ENCODE data around the gene ZNF177. TPM values are rescaled to one million over a fixed set of nuclear protein-coding genes. Genes with fewer than 3 reads are reported as not detected.

Gene ZNF177
- total and polyA plus RNA-seq, 4 donors = 0.32 to 0.67 (median 0.46) TPM

- WGBS = 96% methylated on average over 2 of the region's 2 CpGs
- H3K27me3 ChIP-seq (ENCODE audit: control insufficient read depth in 4 of 4, insufficient read depth in 4 of 4, low read length in 3 of 4) = no peaks in the 10 kb centered on the region
- H3K9ac ChIP-seq (ENCODE audit: low read depth in 1 of 2, low read length in 2 of 2) = no peak overlapping the region
- H3K4me3 ChIP-seq (ENCODE audit: low read depth in 1 of 3, low read length in 3 of 3) = peak overlapping the region in 2 of 3 donors; percentile 15 to 50
- DNase-seq (ENCODE audit: low spot score) = no peak
- H3K36me3 ChIP-seq (ENCODE audit: control insufficient read depth in 4 of 4, insufficient read depth in 3 of 4, low read depth in 1 of 4, low read length in 3 of 4) = peaks cover 6 to 43% (median 40%) of the 10 kb centered on the region in 4 donors
- no peak for TF ChIP-seq JUND (IDR thresholded peaks at IDR 0.05)
- TF ChIP-seq FOXA2 (IDR thresholded peaks at IDR 0.05) = no peak
- no peak for TF ChIP-seq REST (IDR thresholded peaks at IDR 0.05)
- TF ChIP-seq EGR1 (IDR thresholded peaks at IDR 0.05; ENCODE audit: low read depth in 2 of 2) = no peak
- no peak for TF ChIP-seq NR2F2 (IDR thresholded peaks at IDR 0.05)
- no peak for TF ChIP-seq MAX (IDR thresholded peaks at IDR 0.05)
- TF ChIP-seq HNF4A (conservative IDR thresholded peaks at IDR 0.05) = no peak
- TF ChIP-seq RAD21 (IDR thresholded peaks at IDR 0.05) = no peak
- TF ChIP-seq FOXA1 (IDR thresholded peaks at IDR 0.05) = no peak
- no peak for TF ChIP-seq HNF4G (IDR thresholded peaks at IDR 0.05)
- TF ChIP-seq CTCF (IDR thresholded peaks at IDR 0.05; ENCODE audit: low read depth, low read length, missing input control) = no peak
- no peak for TF ChIP-seq GABPA (IDR thresholded peaks at IDR 0.05 in 1 of 2, conservative IDR thresholded peaks at IDR 0.05 in 1 of 2)
- TF ChIP-seq YY1 (IDR thresholded peaks at IDR 0.05) = no peak
- no peaks in the 10 kb centered on the region for H3K4me1 ChIP-seq (ENCODE audit: control insufficient read depth in 4 of 4, insufficient read depth in 4 of 4, low read length in 3 of 4)
- no peak overlapping the region for H3K27ac ChIP-seq (ENCODE audit: low read depth in 1 of 2, low read length in 2 of 2)
- peaks cover 38 to 91% (median 65%) of the 10 kb centered on the region in 4 donors for H3K9me3 ChIP-seq (ENCODE audit: control insufficient read depth in 4 of 4, low read length in 3 of 4)
Observed at GRCh38 chr19:9345005-9345404, 17.8 kb upstream of the ZNF177 start.

- TF ChIP-seq HNF4A (conservative IDR thresholded peaks at IDR 0.05) (no peak), FOXA2 (IDR thresholded peaks at IDR 0.05) (no peak), ATF3 (IDR thresholded peaks at IDR 0.05) (no peak), YY1 (IDR thresholded peaks at IDR 0.05) (no peak), ZBTB33 (IDR thresholded peaks at IDR 0.05) (no peak), HNF4G (IDR thresholded peaks at IDR 0.05) (no peak)
- Histone ChIP-seq H3K27me3 (ENCODE audit: control insufficient read depth in 4 of 4, insufficient read depth in 4 of 4, low read length in 3 of 4) (no peaks in the 10 kb centered on the region), H3K9ac (ENCODE audit: low read depth in 1 of 2, low read length in 2 of 2) (no peak overlapping the region), H3K4me1 (ENCODE audit: control insufficient read depth in 4 of 4, insufficient read depth in 4 of 4, low read length in 3 of 4) (no peaks in the 10 kb centered on the region), H3K27ac (ENCODE audit: low read depth in 1 of 2, low read length in 2 of 2) (no peak overlapping the region), H3K36me3 (ENCODE audit: control insufficient read depth in 4 of 4, insufficient read depth in 3 of 4, low read depth in 1 of 4, low read length in 3 of 4) (peaks cover 2 to 25% (median 16%) of the 10 kb centered on the region in 4 donors), H3K4me3 (ENCODE audit: low read depth in 1 of 3, low read length in 3 of 3) (peak overlapping the region in 2 of 3 donors; percentile 45 to 47), H3K9me3 (ENCODE audit: control insufficient read depth in 4 of 4, low read length in 3 of 4) (peaks cover 31 to 86% (median 56%) of the 10 kb centered on the region in 4 donors)
- DNase-seq (ENCODE audit: low spot score) = no peak
- WGBS = 98% methylated on average over 3 of the region's 3 CpGs
Observed at GRCh38 chr19:9348253-9348652, 14.6 kb upstream of the ZNF177 start.

All from liver (tissue), 9 donors.